DND-41 (cell line): ENCODE data around the gene RICTOR.

Source experiments
- CTCF ChIP-seq: IDR thresholded peaks from 2 replicates; pipeline ENCODE4 v1.5.1; 2012; ENCODE audit warnings: borderline replicate concordance, low read length, moderate library complexity, mild to moderate bottlenecking; ENCODE audit not compliant: poor library complexity, severe bottlenecking; ENCODE audit errors: extremely low read depth
- EZH2 ChIP-seq: IDR thresholded peaks from 3 replicates; pipeline ENCODE4 v1.6.1; 2012; ENCODE audit warnings: borderline replicate concordance, low read depth, mild to moderate bottlenecking, moderate library complexity, low read length, inconsistent platforms; ENCODE audit not compliant: severe bottlenecking

- TF ChIP-seq CTCF (no peak), EZH2 (no peak)
Observed at GRCh38 chr5:38944282-38944681, 129.9 kb downstream of the RICTOR start.
